Omental fat pad (tissue), 4 donors: Measurements from ENCODE around the gene CENPX. TPM values are rescaled to one million over a fixed set of nuclear protein-coding genes. Genes with fewer than 3 reads are reported as not detected.

Experiments
- ATAC-seq: fragments of 150-250 bp; one replicate; pipeline ENCODE4 v1.9.1; 2016; ENCODE audit warnings: mild to moderate bottlenecking, moderate library complexity; ENCODE audit not compliant: low FRiP score
- DNase-seq: peaks from one replicate; pipeline ENCODE4 v3.0.0-alpha.2; 2019; ENCODE audit warnings: low spot score
- total RNA-seq, 4 donors: library from RNA; depleted of rRNA; stranded (reverse); fragments of >200 nt; gene quantifications; one replicate each; pipeline ENCODE4 v1.1.0, GENCODE V29; 2016
- TF ChIP-seq, protein P1 (sequence below), 3 donors: fragments of 450-650 bp; IDR thresholded peaks; one replicate each; pipeline ENCODE4 v1.5.1; 2016 to 2017; ENCODE audit warnings: antibody characterized with exemption in 3 of 3, mild to moderate bottlenecking in 3 of 3, moderate library complexity in 2 of 3

Gene CENPX
- total RNA-seq, 4 donors from 2014 or later = 41.1 to 77.2 (median 59.8) TPM

DNA sequence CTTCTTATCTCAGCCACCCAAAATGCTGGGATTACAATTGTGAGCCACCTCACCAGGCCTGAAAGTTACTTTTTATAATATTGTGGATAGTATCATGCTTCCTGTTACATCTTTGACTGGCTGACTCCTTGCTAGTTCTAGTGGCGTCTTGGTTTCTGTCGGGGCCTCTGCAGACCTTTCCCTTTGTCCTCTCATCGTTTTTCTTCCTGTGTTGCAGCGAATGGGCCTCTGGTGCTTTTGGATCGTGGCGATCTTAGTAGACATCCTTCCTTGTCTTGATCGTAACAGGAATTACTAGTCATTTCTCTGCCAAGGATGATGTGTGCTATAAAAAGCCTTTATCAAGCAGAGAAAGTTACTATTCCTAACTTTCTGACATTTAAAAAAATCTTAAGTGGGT, 24.5 kb downstream of the CENPX start:
- TF ChIP-seq, protein P1, sequence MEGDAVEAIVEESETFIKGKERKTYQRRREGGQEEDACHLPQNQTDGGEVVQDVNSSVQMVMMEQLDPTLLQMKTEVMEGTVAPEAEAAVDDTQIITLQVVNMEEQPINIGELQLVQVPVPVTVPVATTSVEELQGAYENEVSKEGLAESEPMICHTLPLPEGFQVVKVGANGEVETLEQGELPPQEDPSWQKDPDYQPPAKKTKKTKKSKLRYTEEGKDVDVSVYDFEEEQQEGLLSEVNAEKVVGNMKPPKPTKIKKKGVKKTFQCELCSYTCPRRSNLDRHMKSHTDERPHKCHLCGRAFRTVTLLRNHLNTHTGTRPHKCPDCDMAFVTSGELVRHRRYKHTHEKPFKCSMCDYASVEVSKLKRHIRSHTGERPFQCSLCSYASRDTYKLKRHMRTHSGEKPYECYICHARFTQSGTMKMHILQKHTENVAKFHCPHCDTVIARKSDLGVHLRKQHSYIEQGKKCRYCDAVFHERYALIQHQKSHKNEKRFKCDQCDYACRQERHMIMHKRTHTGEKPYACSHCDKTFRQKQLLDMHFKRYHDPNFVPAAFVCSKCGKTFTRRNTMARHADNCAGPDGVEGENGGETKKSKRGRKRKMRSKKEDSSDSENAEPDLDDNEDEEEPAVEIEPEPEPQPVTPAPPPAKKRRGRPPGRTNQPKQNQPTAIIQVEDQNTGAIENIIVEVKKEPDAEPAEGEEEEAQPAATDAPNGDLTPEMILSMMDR (IDR thresholded peaks at IDR 0.05) = no peak
- ATAC-seq (no peak), DNase-seq (no peak)

DNA sequence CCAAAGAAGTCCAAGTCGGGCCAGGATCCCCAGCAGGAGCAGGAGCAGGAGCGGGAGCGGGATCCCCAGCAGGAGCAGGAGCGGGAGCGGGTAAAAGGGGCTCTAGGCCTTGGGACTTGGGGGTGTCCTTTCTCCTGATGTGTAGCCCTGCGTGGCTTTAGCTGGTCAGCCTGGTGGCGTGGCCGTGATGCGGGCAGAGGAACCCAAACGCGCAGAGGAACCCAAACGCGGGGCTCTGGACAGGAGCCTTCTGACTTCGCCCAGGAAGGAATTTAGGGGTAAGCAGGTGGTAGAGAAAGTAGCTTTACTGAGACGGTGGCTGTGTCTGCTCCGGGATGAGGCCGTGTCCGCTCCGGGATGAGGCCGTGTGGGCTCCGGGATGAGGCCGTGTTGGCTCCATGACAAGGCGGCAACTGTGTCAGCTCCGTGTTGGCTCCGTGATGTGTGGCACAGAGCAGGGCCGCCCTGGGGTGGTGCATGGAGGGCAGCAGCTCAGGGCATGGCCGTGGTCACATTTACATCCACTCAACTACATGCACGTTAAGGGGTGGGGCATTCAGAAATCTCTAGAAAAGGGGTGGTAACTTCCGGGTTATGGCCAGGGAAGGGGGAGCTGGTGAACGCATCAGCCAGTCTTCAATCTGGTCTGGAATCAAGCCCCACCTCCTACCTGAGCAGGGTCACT, 25.8 kb downstream of the CENPX start:
- TF ChIP-seq, protein P1 (IDR thresholded peaks at IDR 0.05) = no peak
- no peak for ATAC-seq
- no peak for DNase-seq

DNA sequence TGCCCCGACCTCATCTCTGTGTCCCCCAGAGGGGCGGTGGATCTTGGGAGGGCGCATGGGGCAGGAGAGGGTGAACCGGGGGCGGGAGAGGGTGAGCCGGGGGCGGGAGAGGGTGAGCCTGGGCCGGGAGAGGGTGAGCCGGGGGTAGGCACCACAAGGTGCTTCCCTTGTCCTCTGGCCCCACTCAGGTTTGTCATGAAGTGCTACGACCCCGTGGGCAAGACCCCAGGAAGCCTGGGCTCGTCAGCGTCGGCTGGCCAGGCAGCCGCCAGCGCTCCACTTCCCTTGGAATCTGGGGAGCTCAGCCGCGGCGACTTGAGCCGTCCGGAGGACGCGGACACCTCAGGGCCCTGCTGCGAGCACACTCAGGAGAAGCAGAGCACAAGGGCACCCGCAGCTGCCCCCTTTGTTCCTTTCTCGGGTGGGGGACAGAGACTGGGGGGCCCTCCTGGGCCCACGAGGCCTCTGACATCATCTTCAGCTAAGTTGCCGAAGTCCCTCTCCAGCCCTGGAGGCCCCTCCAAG, 26.4 kb downstream of the CENPX start:
- TF ChIP-seq, protein P1 (IDR thresholded peaks at IDR 0.05) = no peak
- ATAC-seq (no peak), DNase-seq (no peak)

DNA sequence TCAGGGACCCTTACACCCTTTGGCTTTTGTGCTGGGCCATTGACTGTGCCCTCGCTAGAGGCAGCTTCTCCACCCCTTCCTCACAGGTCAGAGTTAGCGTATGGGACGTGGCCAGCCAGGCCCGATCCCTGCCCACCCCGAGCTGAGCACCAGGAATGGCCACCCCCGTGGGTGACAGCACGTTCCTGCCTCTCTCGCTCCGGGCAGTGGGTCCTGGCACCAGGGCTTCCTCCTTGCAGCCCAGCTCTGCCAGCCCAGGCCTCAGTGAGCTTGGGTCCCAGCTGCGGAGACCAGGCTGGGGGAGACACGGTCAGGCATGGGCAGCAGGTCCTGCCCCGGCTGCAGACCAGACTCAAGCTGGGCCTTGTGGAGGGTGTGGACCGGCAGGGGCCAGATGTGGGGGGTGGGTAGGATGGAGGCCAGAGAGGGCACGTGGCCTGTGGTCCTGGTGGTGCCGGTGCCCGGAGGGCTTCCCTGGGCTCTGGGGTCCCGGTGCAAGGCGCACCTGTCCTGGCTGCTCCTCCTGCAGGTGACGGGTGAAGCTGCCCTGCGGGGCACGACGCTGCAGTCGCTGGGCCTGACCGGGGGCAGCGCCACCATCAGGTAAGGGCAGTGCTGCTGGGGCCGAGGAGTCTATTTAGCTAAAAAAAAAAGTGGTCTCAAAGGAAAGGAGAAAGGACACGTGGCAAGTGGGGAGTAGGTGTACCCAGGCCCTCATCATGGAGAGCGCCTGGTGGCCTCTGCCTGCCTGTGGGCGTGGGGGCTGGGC, 27.0 kb downstream of the CENPX start:
- ATAC-seq = no peak
- TF ChIP-seq, protein P1 (IDR thresholded peaks at IDR 0.05) = no peak
- DNase-seq = no peak

DNA sequence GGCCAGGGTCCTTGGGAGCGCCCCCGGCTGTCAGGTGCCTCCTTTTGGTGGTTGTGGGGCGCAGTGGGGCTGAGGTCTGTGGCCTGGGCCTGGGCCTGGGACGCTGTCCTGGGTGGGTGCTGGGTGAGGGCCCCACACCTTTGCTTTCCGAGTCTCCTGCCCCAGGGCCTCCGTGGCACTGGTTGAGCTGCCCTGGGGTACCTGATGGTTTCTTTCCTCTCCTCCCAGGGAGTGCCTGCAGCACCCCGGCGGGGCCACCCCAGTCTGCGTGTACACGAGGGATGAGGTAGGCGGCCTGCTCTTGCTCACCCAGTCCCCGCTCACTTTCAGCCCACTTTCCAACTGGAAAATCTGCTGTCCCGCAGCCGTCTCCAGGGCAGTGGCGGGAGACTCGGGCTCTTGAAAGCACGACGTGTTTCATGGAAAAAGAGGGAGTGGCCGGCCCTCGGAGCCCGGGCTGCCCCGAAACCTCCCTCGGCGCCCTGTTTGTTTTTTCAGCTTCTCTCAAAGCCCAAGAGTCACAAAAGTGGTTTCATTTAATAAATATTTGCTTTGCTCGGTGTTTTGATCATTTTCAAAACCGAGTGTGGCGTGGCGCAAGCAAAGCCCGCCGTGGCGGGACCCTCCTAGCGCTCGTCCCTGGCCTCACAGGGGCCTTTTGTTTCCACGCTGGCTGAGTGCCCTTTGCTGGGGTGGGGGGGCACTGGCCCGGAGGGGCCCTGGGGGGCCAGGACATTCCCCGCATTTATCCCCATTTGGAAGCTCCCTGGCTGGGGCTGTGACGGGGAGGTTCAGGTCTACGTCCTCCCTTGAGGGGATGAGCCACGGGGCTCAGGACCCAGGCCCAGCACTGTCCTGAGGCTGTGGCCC, 27.9 kb downstream of the CENPX start:
- DNase-seq (no peak), ATAC-seq (no peak)
- TF ChIP-seq, protein P1 (IDR thresholded peaks at IDR 0.05) = no peak

DNA sequence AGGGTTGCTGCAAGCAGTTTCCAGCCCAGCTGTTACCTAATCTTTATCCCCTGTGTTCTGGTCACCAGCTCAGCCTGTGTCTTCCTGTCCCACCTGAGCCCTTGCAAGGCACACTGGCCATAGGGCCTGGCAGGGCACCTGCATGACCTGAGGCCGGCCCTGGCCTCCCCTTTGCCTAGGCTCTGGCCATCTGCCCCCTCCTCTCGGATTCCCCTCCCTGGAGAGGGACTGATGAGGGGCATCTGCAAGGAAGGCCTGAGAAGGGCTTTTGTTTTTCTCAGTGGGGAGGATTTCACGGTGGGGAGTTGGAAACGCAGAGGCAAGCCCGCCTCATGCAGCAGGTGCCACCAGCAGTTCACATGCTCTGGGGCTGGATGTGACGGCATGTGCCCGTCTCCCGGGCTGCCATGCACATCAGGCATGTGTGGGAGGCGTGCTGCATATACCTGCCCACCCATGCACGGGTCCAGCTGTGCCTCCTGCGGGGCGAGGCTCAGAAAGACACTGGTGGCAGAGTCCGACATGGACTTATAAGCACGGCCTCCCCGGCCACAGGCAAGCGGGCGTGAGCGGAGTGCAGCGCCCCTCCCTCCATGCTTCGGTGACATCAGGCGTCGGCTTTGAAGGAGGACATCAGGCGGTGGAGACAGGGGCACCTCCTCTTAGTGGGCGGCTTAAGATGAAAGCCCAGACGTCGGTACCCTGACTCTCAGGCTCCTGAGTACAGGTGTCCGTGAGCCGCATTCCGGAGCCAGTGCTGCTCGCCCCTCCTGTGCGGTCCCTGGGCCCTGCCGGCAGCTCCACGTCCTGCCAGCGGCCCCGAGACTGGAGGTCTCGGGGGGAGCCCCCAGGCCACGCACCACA, 28.7 kb downstream of the CENPX start:
- DNase-seq = no peak
- TF ChIP-seq, protein P1 (IDR thresholded peaks at IDR 0.05) = no peak
- ATAC-seq = no peak
